AG04450 (cell line): ENCODE results near the gene C5AR1. TPM values are rescaled to one million over a fixed set of nuclear protein-coding genes. Genes with fewer than 3 reads are reported as not detected.

ENCODE experiments used
- CTCF ChIA-PET: fragments of 300-600, 350-600 bp; formaldehyde crosslinking; extraction: SDS; loops from one replicate; lab custom pipeline; 2022; ENCODE audit warnings: antibody characterized with exemption, inconsistent platforms; lab: Charles Lee
- POLR2A ChIA-PET: fragments of 350-600 bp; formaldehyde crosslinking; extraction: SDS; loops from one replicate; lab custom pipeline; 2021; ENCODE audit warnings: antibody characterized with exemption, inconsistent platforms; lab: Yijun Ruan, JAX
- DNase-seq: peaks from one replicate; pipeline ENCODE4 v3.0.0-alpha.2; 2011; ENCODE audit warnings: low read depth, low spot score
- H3K27ac ChIP-seq: one replicate; pipeline ENCODE4 v1.5.1; 2012; ENCODE audit warnings: low read depth, low read length, control low read depth
- H3K27me3 ChIP-seq: one replicate; pipeline ENCODE4 v1.6.0; 2012; ENCODE audit warnings: low read length; ENCODE audit not compliant: control insufficient read depth, insufficient read depth
- H3K4me3 ChIP-seq: 2 replicates; pipeline ENCODE4 v1.5.1; 2011; ENCODE audit warnings: mild to moderate bottlenecking, low read depth, low read length, control low read depth
- H3K9me3 ChIP-seq: 2 replicates; pipeline ENCODE4 v1.5.1; 2012; ENCODE audit warnings: low read length; ENCODE audit not compliant: control insufficient read depth, insufficient read depth
- polyA plus RNA-seq: library from polyadenylated mRNA; depleted of rRNA; stranded (reverse); fragments of >200 nt; gene quantifications from 2 replicates; pipeline ENCODE4 v1.2.3, GENCODE V29; 2011
- TF ChIP-seq, protein P1 (sequence below): IDR thresholded peaks from 2 replicates; pipeline ENCODE4 v1.5.1; 2011; ENCODE audit warnings: low read depth, low read length, control low read depth, inconsistent platforms

C5AR1 gene
- polyA plus RNA-seq, 1 experiment, result 0.53 TPM

DNA sequence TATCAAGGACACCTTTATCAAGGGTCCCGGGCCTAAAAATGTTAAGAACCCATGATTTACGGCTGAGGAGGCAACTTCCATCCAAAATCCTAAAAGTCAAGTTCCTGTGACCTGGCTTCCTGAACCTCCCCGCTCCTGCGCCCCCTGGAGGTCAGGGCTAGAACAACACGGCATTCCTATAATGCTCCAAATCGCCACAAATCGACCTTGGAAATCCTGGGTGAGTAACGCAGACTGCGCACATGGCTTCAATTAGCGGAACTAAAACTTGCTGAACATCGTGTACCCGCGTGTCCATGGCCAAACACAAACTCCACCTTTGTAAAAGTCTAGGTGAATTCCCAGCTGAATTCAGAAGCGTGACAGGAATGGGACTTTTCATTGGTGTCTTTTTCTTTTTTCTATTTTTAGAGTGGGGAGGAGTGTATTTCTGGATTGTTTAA is 4.3 kb upstream of the C5AR1 start:
- peak; percentile 78 for DNase-seq
- no peaks in the 10 kb centered on the region for H3K27me3 ChIP-seq
- H3K9me3 ChIP-seq, result no peaks in the 10 kb centered on the region
- TF ChIP-seq, protein P1, sequence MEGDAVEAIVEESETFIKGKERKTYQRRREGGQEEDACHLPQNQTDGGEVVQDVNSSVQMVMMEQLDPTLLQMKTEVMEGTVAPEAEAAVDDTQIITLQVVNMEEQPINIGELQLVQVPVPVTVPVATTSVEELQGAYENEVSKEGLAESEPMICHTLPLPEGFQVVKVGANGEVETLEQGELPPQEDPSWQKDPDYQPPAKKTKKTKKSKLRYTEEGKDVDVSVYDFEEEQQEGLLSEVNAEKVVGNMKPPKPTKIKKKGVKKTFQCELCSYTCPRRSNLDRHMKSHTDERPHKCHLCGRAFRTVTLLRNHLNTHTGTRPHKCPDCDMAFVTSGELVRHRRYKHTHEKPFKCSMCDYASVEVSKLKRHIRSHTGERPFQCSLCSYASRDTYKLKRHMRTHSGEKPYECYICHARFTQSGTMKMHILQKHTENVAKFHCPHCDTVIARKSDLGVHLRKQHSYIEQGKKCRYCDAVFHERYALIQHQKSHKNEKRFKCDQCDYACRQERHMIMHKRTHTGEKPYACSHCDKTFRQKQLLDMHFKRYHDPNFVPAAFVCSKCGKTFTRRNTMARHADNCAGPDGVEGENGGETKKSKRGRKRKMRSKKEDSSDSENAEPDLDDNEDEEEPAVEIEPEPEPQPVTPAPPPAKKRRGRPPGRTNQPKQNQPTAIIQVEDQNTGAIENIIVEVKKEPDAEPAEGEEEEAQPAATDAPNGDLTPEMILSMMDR, result peak; percentile 98
- H3K27ac ChIP-seq, result peak overlapping the region; percentile 21
- ChIA-PET POLR2A (interaction anchor here (0.7 kb wide), 5 partner anchors 29 to 517 kb away, joined by 4 to 8 read pairs (median 6); partner anchors contain the start of gene SLC1A5), CTCF (interaction anchor here (0.6 to 1.8 kb wide), 16 partner anchors 9 to 128 kb away, joined by 3 to 16 read pairs (median 4); partner anchors contain the start of gene DHX34)
- peak overlapping the region; percentile 27 for H3K4me3 ChIP-seq

DNA sequence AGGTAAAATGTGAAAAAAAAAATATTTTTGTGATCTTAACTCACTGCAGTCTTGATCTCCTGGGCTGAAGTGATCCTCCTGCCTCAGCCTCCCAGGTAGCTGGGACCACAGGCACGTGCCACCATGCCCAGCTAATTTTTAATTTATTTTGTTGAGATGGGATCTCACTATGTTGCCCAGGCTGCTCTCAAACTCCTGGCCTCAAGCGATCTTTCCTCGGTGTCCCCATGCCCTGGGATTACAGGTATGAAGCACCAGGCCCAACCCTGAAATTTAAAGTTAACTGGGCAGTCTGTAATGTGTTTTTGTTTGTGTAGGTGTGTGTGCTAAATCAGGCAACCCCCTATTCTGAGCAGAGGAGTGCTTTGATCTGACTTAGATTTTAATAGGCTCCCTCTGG is 3.4 kb upstream of the C5AR1 start:
- ChIA-PET POLR2A (interaction anchor here (0.7 kb wide), 1 partner anchor 59 kb away, joined by 6 read pairs; no protein-coding TSS in a partner anchor), CTCF (interaction anchor here (0.6 to 0.9 kb wide), 2 partner anchors 13 to 43 kb away, joined by 3 to 4 read pairs; partner anchors contain the start of gene DHX34)
- H3K4me3 ChIP-seq, result no peak overlapping the region
- DNase-seq, result no peak
- H3K9me3 ChIP-seq, result no peaks in the 10 kb centered on the region
- no peak overlapping the region for H3K27ac ChIP-seq
- TF ChIP-seq, protein P1, result no peak
- no peaks in the 10 kb centered on the region for H3K27me3 ChIP-seq

DNA sequence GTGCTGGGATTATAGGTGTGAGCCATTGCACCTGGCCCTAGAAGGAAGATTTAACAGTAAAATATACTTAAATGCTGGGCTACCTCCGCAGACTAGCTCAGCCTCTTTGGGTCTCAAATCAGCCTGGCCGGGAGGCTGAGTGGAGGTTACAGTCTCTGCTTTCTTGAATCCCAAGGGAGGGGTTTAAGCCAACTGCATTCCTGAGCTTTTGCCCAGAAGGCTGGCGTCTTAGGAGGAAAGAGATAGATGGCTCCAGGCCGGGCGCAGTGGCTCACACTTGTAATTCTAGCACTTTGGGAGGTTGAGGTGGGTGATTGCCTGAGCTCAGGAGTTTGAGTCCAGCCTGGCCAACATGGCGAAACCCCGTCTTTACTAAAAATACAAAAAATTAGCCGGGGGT is 623 bp upstream of the C5AR1 start:
- DNase-seq, result no peak
- H3K9me3 ChIP-seq, result no peaks in the 10 kb centered on the region
- ChIA-PET CTCF (interaction anchor here (0.9 to 1.9 kb wide), 4 partner anchors 16 to 83 kb away, joined by 3 to 14 read pairs (median 5); partner anchors contain the start of gene DHX34), POLR2A (interaction anchor here (0.7 kb wide), 1 partner anchor 43 kb away, joined by 9 read pairs; no protein-coding TSS in a partner anchor)
- TF ChIP-seq, protein P1, result no peak
- no peak overlapping the region for H3K4me3 ChIP-seq
- no peak overlapping the region for H3K27ac ChIP-seq
- no peaks in the 10 kb centered on the region for H3K27me3 ChIP-seq

DNA sequence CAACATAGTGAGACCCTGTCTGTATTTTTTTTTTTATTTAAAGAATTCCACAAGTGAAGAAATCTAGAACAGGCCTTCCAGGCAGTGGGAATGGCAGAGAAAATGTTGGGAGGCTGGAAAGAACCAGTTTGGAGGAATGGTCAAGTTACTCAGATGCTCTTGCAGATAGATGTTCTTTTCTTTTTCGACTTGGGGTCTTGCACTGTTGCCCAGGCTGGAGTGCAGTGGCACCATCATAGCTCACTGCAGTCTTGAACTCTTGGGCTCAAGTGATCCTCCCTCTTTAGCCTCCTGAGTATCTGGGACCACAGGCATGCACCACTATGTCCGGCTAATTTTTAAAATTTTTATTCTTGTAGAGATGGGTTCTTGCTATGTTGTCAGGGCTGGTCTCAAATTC is 662 bp downstream of the C5AR1 start:
- no peak for DNase-seq
- ChIA-PET CTCF (no interaction called here), POLR2A (no interaction called here)
- Histone ChIP-seq H3K4me3 (no peak overlapping the region), H3K9me3 (no peaks in the 10 kb centered on the region), H3K27ac (no peak overlapping the region), H3K27me3 (no peaks in the 10 kb centered on the region)
- TF ChIP-seq, protein P1, result no peak

DNA sequence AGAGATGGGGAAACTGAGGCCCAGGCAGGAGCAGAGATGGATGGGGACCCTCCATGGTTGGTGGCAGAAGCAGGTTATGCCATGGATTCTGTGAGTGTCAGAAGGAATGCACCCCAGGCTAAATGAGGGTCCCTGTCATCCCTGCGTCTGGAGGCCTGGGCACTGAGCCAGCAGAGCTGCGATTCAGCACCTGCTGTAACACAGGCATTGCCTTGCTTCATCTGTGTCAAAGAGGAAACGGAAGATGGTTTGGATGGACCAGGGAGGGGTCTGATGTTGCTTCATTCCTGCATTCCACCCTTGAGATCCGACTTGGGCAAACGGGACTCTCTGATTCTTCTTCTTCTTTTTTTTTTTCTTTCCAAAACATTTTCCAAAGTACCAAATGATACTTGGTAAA is 1.2 kb downstream of the C5AR1 start:
- CTCF ChIA-PET, result no interaction called here
- Histone ChIP-seq H3K9me3 (no peaks in the 10 kb centered on the region), H3K4me3 (no peak overlapping the region), H3K27me3 (no peaks in the 10 kb centered on the region), H3K27ac (no peak overlapping the region)
- DNase-seq, result no peak
- POLR2A ChIA-PET, result no interaction called here
- TF ChIP-seq, protein P1, result no peak
